Neural crest cell (in vitro differentiated cells): ENCODE results near the gene GAREM2. TPM values are rescaled to one million over a fixed set of nuclear protein-coding genes. Genes with fewer than 3 reads are reported as not detected.
A peak's percentile ranks its signal among the peaks of the same experiment; 100 is the strongest.

ENCODE experiments used
- DNase-seq: peaks from one replicate; pipeline ENCODE4 v3.0.0; 2021; ENCODE audit warnings: low read depth, mixed read lengths, low spot score
- H3K27ac Mint-ChIP-seq: one replicate; pipeline ENCODE4 v1.8.0; 2021; ENCODE audit warnings: mild to moderate bottlenecking, mixed read lengths; ENCODE audit not compliant: unreplicated experiment
- H3K27me3 Mint-ChIP-seq: 2 replicates; pipeline ENCODE4 v1.8.0; 2021; ENCODE audit warnings: low read depth, mild to moderate bottlenecking, mixed read lengths
- H3K36me3 Mint-ChIP-seq: 2 replicates; pipeline ENCODE4 v1.8.0; 2021; ENCODE audit warnings: low read depth, mild to moderate bottlenecking, mixed read lengths
- H3K4me1 Mint-ChIP-seq: 2 replicates; pipeline ENCODE4 v1.8.0; 2021; ENCODE audit warnings: mixed read lengths
- H3K4me3 Mint-ChIP-seq: one replicate; pipeline ENCODE4 v1.8.0; 2021; ENCODE audit warnings: mild to moderate bottlenecking, mixed read lengths
- H3K9me3 Mint-ChIP-seq: 2 replicates; pipeline ENCODE4 v1.8.0; 2021; ENCODE audit warnings: mixed read lengths
- CTCF ChIP-seq: fragments of 200-600 bp; sonication (generic); conservative IDR thresholded peaks from 2 replicates; pipeline ENCODE4 v1.5.0; 2021; ENCODE audit warnings: antibody characterized with exemption, mild to moderate bottlenecking
- total RNA-seq: library from RNA; stranded (reverse); gene quantifications from 2 replicates; pipeline ENCODE4 v1.2.1, GENCODE V29; 2021

GAREM2 gene
- total RNA-seq, 1 donor from 2014 or later: 21.8 TPM

GRCh38 chr2:26190369-26190768, 17.5 kb downstream of the GAREM2 start:
- H3K36me3 Mint-ChIP-seq: peaks cover 9% of the 10 kb centered on the region
- peaks cover 6% of the 10 kb centered on the region for H3K4me1 Mint-ChIP-seq
- TF ChIP-seq CTCF: no peak
- no peak overlapping the region for H3K4me3 Mint-ChIP-seq
- H3K27me3 Mint-ChIP-seq: peaks cover 3% of the 10 kb centered on the region
- H3K9me3 Mint-ChIP-seq: no peaks in the 10 kb centered on the region
- H3K27ac Mint-ChIP-seq: no peak overlapping the region
- no peak for DNase-seq

GRCh38 chr2:26191316-26192159, 18.6 kb downstream of the GAREM2 start:
- H3K36me3 Mint-ChIP-seq: peaks cover 10% of the 10 kb centered on the region
- H3K4me3 Mint-ChIP-seq: no peak overlapping the region
- no peak for DNase-seq
- H3K9me3 Mint-ChIP-seq: no peaks in the 10 kb centered on the region
- no peaks in the 10 kb centered on the region for H3K27me3 Mint-ChIP-seq
- no peak for TF ChIP-seq CTCF
- H3K27ac Mint-ChIP-seq: no peak overlapping the region
- no peaks in the 10 kb centered on the region for H3K4me1 Mint-ChIP-seq

GRCh38 chr2:26193578-26194231, 20.8 kb downstream of the GAREM2 start:
- H3K4me3 Mint-ChIP-seq: no peak overlapping the region
- peaks cover 8% of the 10 kb centered on the region for H3K4me1 Mint-ChIP-seq
- no peaks in the 10 kb centered on the region for H3K9me3 Mint-ChIP-seq
- TF ChIP-seq CTCF: no peak
- H3K27me3 Mint-ChIP-seq: no peaks in the 10 kb centered on the region
- H3K36me3 Mint-ChIP-seq: peaks cover 10% of the 10 kb centered on the region
- peak overlapping the region; percentile 73 for H3K27ac Mint-ChIP-seq
- DNase-seq: no peak

GRCh38 chr2:26195040-26195984, 22.4 kb downstream of the GAREM2 start:
- TF ChIP-seq CTCF: no peak
- H3K9me3 Mint-ChIP-seq: no peaks in the 10 kb centered on the region
- H3K36me3 Mint-ChIP-seq: peaks cover 10% of the 10 kb centered on the region
- peaks cover 8% of the 10 kb centered on the region for H3K4me1 Mint-ChIP-seq
- no peak for DNase-seq
- H3K4me3 Mint-ChIP-seq: no peak overlapping the region
- no peaks in the 10 kb centered on the region for H3K27me3 Mint-ChIP-seq
- no peak overlapping the region for H3K27ac Mint-ChIP-seq

GRCh38 chr2:26196683-26197418, 24.0 kb downstream of the GAREM2 start:
- H3K27ac Mint-ChIP-seq: no peak overlapping the region
- peaks cover 6% of the 10 kb centered on the region for H3K36me3 Mint-ChIP-seq
- no peak for TF ChIP-seq CTCF
- no peak for DNase-seq
- H3K9me3 Mint-ChIP-seq: no peaks in the 10 kb centered on the region
- no peak overlapping the region for H3K4me3 Mint-ChIP-seq
- H3K27me3 Mint-ChIP-seq: no peaks in the 10 kb centered on the region
- peaks cover 8% of the 10 kb centered on the region for H3K4me1 Mint-ChIP-seq
